K562 (cell line): ENCODE results near the gene RASAL1. TPM values are rescaled to one million over a fixed set of nuclear protein-coding genes. Genes with fewer than 3 reads are reported as not detected.

Source experiments
- ATAC-seq: fragments of 200-7000 bp; cut with Tn5 transposase; 3 replicates; pipeline ENCODE4 v1.9.1; 2020; ENCODE audit warnings: moderate library complexity
- BruUV-seq: library from RNA; stranded (reverse); fragments of 400-500 nt; replicated peaks from 2 replicates; lab custom pipeline; 2021; lab: Mats Ljungman, UMichigan
- CTCF ChIA-PET: fragments of 300-600 bp; formaldehyde crosslinking; extraction: SDS; loops from one replicate; lab custom pipeline; 2021; ENCODE audit warnings: low intra/inter-chr PET ratio; lab: Yijun Ruan, JAX
- POLR2A ChIA-PET: fragments of 300-600, 350-650 bp; sonication (Branson Sonifier 250); formaldehyde crosslinking; extraction: SDS; loops from one replicate; lab custom pipeline; 2021; ENCODE audit warnings: antibody characterized with exemption, inconsistent platforms; lab: Yijun Ruan, JAX
- DNase-seq, 4 experiments: peaks; one replicate each; pipeline versions ENCODE4 v3.0.0 to v3.0.0-alpha.2; 2011 to 2018; ENCODE audit warnings: low spot score in 3 of 4, mixed read lengths in 3 of 4; ENCODE audit errors: extremely low read depth in 1 of 4
- FAIRE-seq: peaks from 2 replicates; lab custom pipeline; 2011; peaks lifted over from hg19 to GRCh38; lab: Jason Lieb, UNC
- H2AFZ ChIP-seq: 2 replicates; pipeline ENCODE4 v1.6.0; 2011; ENCODE audit warnings: low read depth, low read length, control low read depth, inconsistent platforms
- H3K27ac ChIP-seq: fragments of 200-600 bp; 3 replicates; pipeline ENCODE4 v1.8.0; 2011; ENCODE audit warnings: low read depth, mild to moderate bottlenecking, control low read depth, inconsistent platforms, low read length, moderate library complexity, mixed read lengths; ENCODE audit errors: extremely low read depth
- H3K27me3 ChIP-seq, 2 experiments: fragments of 300-600 bp in 1 of 2; 2 replicates in 1 of 2; 3 replicates in 1 of 2; pipeline versions ENCODE4 v1.6.0 to v1.8.0; 2011; ENCODE audit warnings: inconsistent platforms in 2 of 2, low read length in 2 of 2, mild to moderate bottlenecking in 1 of 2, mixed read lengths in 1 of 2, moderate library complexity in 1 of 2; ENCODE audit not compliant: control insufficient read depth in 2 of 2, insufficient read depth in 2 of 2
- H3K36me3 ChIP-seq: fragments of 300-600 bp; 3 replicates; pipeline ENCODE4 v1.8.0; 2011; ENCODE audit warnings: mild to moderate bottlenecking, low read length, inconsistent platforms; ENCODE audit not compliant: control insufficient read depth, insufficient read depth
- H3K4me1 ChIP-seq, 2 experiments: fragments of 200-600 bp in 1 of 2; replicated peaks in 1 of 2; 2 replicates in 1 of 2; 3 replicates in 1 of 2; pipeline versions ENCODE4 v1.5.1 to v1.8.0; 2011; ENCODE audit warnings: inconsistent platforms in 2 of 2, low read length in 2 of 2, mild to moderate bottlenecking in 1 of 2, mixed read lengths in 1 of 2, moderate library complexity in 1 of 2; ENCODE audit not compliant: control insufficient read depth in 2 of 2, insufficient read depth in 2 of 2
- H3K4me2 ChIP-seq: 2 replicates; pipeline ENCODE4 v1.6.1; 2011; ENCODE audit warnings: low read length, control low read depth, inconsistent platforms, mixed read lengths; ENCODE audit not compliant: insufficient read depth
- H3K4me3 ChIP-seq: fragments of 200-600 bp; sonication (generic), shearing (Covaris generic); 2 replicates; pipeline ENCODE4 v1.5.1; 2016; ENCODE audit warnings: control low read depth, inconsistent platforms
- H3K79me2 ChIP-seq: fragments of 200-600 bp; 3 replicates; pipeline ENCODE4 v1.8.0; 2011; ENCODE audit warnings: low read length, inconsistent platforms; ENCODE audit not compliant: control insufficient read depth, insufficient read depth
- H3K9ac ChIP-seq, 2 experiments: 2 replicates each; pipeline versions ENCODE4 v1.6.0 to v1.6.1; 2011; ENCODE audit warnings: low read depth in 2 of 2, low read length in 2 of 2, control low read depth in 1 of 2, inconsistent platforms in 1 of 2, mild to moderate bottlenecking in 1 of 2, mixed read lengths in 1 of 2; ENCODE audit not compliant: insufficient read depth in 1 of 2
- H3K9me1 ChIP-seq: one replicate; pipeline ENCODE4 v1.6.0; 2011; ENCODE audit warnings: inconsistent platforms, mild to moderate bottlenecking, low read length, moderate library complexity; ENCODE audit not compliant: control insufficient read depth, insufficient read depth
- H3K9me3 ChIP-seq: replicated peaks from 2 replicates; pipeline ENCODE4 v1.5.1; 2011; ENCODE audit warnings: low read depth, low read length, inconsistent platforms; ENCODE audit not compliant: control insufficient read depth, insufficient read depth
- H4K20me1 ChIP-seq: replicated peaks from 2 replicates; pipeline ENCODE4 v1.6.1; 2011; ENCODE audit warnings: low read length, inconsistent platforms, mixed read lengths; ENCODE audit not compliant: control insufficient read depth, insufficient read depth
- CXXC5 ChIP-seq: fragments of 250-450 bp; sonication (Bioruptor Pico); IDR thresholded peaks from 2 replicates; pipeline ENCODE4 v1.8.0; 2022; ENCODE audit warnings: inconsistent platforms, mild to moderate bottlenecking, moderate library complexity
- ELK1 ChIP-seq: sonication (generic); formaldehyde crosslinking; IDR thresholded peaks from 2 replicates; pipeline ENCODE4 v1.8.1; 2022; ENCODE audit warnings: missing genetic modification reagents
- MTF1 ChIP-seq: fragments of 250-450 bp; sonication (Bioruptor Pico); IDR thresholded peaks from 2 replicates; pipeline ENCODE4 v1.9.0; 2021; ENCODE audit warnings: moderate library complexity, mild to moderate bottlenecking, inconsistent platforms, borderline replicate concordance
- POLR2A ChIP-seq: fragments of 450-650 bp; conservative IDR thresholded peaks from 2 replicates; pipeline ENCODE4 v1.6.1; 2016
- POLR2AphosphoS2 ChIP-seq: IDR thresholded peaks from 2 replicates; pipeline ENCODE4 v1.6.1; 2012; ENCODE audit warnings: low read length, improper control_type of control experiment
- POLR2AphosphoS5 ChIP-seq: IDR thresholded peaks from 2 replicates; pipeline ENCODE4 v1.6.1; 2011; ENCODE audit warnings: mild to moderate bottlenecking, low read depth, low read length, moderate library complexity; ENCODE audit not compliant: control insufficient read depth, insufficient read depth
- POLR2G ChIP-seq: fragments of 200-400 bp; formaldehyde crosslinking; IDR thresholded peaks from 2 replicates; pipeline ENCODE4 v1.6.1; 2017; ENCODE audit warnings: low read depth, mild to moderate bottlenecking, antibody characterized with exemption, low read length, moderate library complexity
- SUPT5H ChIP-seq: fragments of 450-650 bp; IDR thresholded peaks from 2 replicates; pipeline ENCODE4 v1.6.1; 2016
- ZNF707 ChIP-seq: fragments of 250-450 bp; sonication (Bioruptor Pico); conservative IDR thresholded peaks from 2 replicates; pipeline ENCODE4 v1.8.0; 2022; ENCODE audit warnings: inconsistent platforms, mild to moderate bottlenecking, moderate library complexity
- WGBS: fragments of 100-300 bp; shearing (Covaris generic); methylation state at CpG from one replicate; pipeline ENCODE4 v1.1.6; 2016; ENCODE audit warnings: low coverage, mixed read lengths; ENCODE audit not compliant: insufficient coverage; ENCODE audit errors: missing lambda C conversion rate; 5-methylcytosine and 5-hydroxymethylcytosine counted together
- in situ Hi-C: fragments of 300-500 bp; cut with MboI; formaldehyde crosslinking; loops from 4 replicates; pipeline ENCODE4 v1.15.0; 2018; ENCODE audit warnings: inconsistent platforms, mixed read lengths
- intact Hi-C: fragments of 100-400 bp; cut with micrococcal nuclease; formaldehyde crosslinking; loops from 2 replicates; pipeline ENCODE4 v1.14.2; 2022
- polyA plus RNA-seq, 8 experiments: library from polyadenylated mRNA; depleted of rRNA in 4 of 8; stranded (reverse) in 5 of 8; unstranded in 3 of 8; fragments of >200 nt; fragmentation: Nextera tagmentation in 2 of 8; fragmentation: Illumina TruSeq in 1 of 8; extraction: Ambion mirVana in 2 of 8; extraction: Trizol in 1 of 8; gene quantifications; 2 replicates each; pipeline versions ENCODE4 v1.2.1 to v1.2.3, GENCODE V29; 2011 to 2014; ENCODE audit warnings: inconsistent platforms in 1 of 8, missing spikeins in 1 of 8
- total RNA-seq, 7 experiments: library from RNA; depleted of rRNA in 6 of 7; stranded (reverse); fragments of >200 nt in 6 of 7; fragmentation: Illumina TruSeq in 2 of 7; extraction: Trizol in 2 of 7; gene quantifications; 2 replicates each; pipeline versions ENCODE4 v1.2.1 to v1.2.3, GENCODE V29; 2011 to 2021; ENCODE audit warnings: low replicate concordance in 1 of 7
- TF ChIP-seq, protein P1 (sequence below), 2 experiments: fragments of 450-650 bp; IDR thresholded peaks; 2 replicates each; pipeline ENCODE4 v1.6.1; 2016
- TF ChIP-seq, protein P2 (sequence below), 2 experiments: fragments of 450-650 bp; IDR thresholded peaks; 2 replicates each; pipeline ENCODE4 v1.6.1; 2018; ENCODE audit warnings: mild to moderate bottlenecking in 2 of 2, low read depth in 1 of 2; ENCODE audit not compliant: partially characterized antibody in 2 of 2

RASAL1 gene
- total and polyA plus RNA-seq, 9 of the 15 experiments (the other 6 are each of a cell fraction or from before 2014, with no cell fraction given), result 0.06 to 0.16 (median 0.14) TPM; not detected in 6

- Histone ChIP-seq H3K4me1 (peaks cover 12 to 37% of the 10 kb centered on the region in 2 experiments), H4K20me1 (peaks cover 23% of the 10 kb centered on the region), H3K9me3 (no peaks in the 10 kb centered on the region), H3K27ac (no peak overlapping the region), H3K4me2 (no peak overlapping the region), H3K27me3 (peaks cover 3 to 14% of the 10 kb centered on the region in 2 experiments; a peak in 4 of 5 replicates), H3K36me3 (peaks cover 48% of the 10 kb centered on the region), H3K9ac (peak overlapping the region in 1 of 2 experiments; percentile 32; a peak in 1 of 4 replicates), H3K79me2 (no peaks in the 10 kb centered on the region), H2AFZ (no peak overlapping the region), H3K4me3 (no peak overlapping the region), H3K9me1 (peaks cover 4% of the 10 kb centered on the region)
- in situ Hi-C loops, result no loop called here
- POLR2A ChIA-PET, result interaction anchor here (1.1 to 1.4 kb wide), 2 partner anchors 19 to 25 kb away, joined by 3 to 4 read pairs; no protein-coding TSS in a partner anchor
- intact Hi-C loops, result no loop called here
- BruUV-seq, result no TSS peak
- CTCF ChIA-PET, result no interaction called here
- no peak for ATAC-seq
- FAIRE-seq, result no peak
- no peak for DNase-seq
- WGBS, result 73% methylated on average over 11 of the region's 12 CpGs
- TF ChIP-seq ELK1 (CRISPR knock-in tag) (no peak), CXXC5 (CRISPR knock-in tag) (no peak), ZNF707 (no peak), POLR2A (peak; percentile 40; the same call in 1 of the 2 replicates), SUPT5H (peak; percentile 47), POLR2AphosphoS2 (peak; percentile 34; the same call in 1 of the 2 replicates), MTF1 (CRISPR knock-in tag) (no peak), POLR2G (peak; percentile 54), POLR2AphosphoS5 (peak; percentile 26; the same call in 1 of the 2 replicates)
- TF ChIP-seq, protein P1, sequence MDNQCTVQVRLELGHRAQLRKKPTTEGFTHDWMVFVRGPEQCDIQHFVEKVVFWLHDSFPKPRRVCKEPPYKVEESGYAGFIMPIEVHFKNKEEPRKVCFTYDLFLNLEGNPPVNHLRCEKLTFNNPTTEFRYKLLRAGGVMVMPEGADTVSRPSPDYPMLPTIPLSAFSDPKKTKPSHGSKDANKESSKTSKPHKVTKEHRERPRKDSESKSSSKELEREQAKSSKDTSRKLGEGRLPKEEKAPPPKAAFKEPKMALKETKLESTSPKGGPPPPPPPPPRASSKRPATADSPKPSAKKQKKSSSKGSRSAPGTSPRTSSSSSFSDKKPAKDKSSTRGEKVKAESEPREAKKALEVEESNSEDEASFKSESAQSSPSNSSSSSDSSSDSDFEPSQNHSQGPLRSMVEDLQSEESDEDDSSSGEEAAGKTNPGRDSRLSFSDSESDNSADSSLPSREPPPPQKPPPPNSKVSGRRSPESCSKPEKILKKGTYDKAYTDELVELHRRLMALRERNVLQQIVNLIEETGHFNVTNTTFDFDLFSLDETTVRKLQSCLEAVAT (IDR thresholded peaks at IDR 0.05), result no peak
- TF ChIP-seq, protein P2, sequence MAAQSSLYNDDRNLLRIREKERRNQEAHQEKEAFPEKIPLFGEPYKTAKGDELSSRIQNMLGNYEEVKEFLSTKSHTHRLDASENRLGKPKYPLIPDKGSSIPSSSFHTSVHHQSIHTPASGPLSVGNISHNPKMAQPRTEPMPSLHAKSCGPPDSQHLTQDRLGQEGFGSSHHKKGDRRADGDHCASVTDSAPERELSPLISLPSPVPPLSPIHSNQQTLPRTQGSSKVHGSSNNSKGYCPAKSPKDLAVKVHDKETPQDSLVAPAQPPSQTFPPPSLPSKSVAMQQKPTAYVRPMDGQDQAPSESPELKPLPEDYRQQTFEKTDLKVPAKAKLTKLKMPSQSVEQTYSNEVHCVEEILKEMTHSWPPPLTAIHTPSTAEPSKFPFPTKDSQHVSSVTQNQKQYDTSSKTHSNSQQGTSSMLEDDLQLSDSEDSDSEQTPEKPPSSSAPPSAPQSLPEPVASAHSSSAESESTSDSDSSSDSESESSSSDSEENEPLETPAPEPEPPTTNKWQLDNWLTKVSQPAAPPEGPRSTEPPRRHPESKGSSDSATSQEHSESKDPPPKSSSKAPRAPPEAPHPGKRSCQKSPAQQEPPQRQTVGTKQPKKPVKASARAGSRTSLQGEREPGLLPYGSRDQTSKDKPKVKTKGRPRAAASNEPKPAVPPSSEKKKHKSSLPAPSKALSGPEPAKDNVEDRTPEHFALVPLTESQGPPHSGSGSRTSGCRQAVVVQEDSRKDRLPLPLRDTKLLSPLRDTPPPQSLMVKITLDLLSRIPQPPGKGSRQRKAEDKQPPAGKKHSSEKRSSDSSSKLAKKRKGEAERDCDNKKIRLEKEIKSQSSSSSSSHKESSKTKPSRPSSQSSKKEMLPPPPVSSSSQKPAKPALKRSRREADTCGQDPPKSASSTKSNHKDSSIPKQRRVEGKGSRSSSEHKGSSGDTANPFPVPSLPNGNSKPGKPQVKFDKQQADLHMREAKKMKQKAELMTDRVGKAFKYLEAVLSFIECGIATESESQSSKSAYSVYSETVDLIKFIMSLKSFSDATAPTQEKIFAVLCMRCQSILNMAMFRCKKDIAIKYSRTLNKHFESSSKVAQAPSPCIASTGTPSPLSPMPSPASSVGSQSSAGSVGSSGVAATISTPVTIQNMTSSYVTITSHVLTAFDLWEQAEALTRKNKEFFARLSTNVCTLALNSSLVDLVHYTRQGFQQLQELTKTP (IDR thresholded peaks at IDR 0.05; ENCODE audit: low read depth in 1 of 2, partially characterized antibody in 2 of 2), result no peak
Observed at GRCh38 chr12:113157218-113157859, 21.8 kb upstream of the RASAL1 start.
